GM12892 (cell line): ENCODE measurements around the gene PDCD5.
"Not testable (repeated sequence)": the region's sequence is repeated elsewhere in the genome, so short reads cannot be mapped to it uniquely, and the experiment has no call there.

Source experiments
- DNase-seq: peaks from one replicate; pipeline ENCODE4 v3.0.0; 2011; ENCODE audit not compliant: insufficient read length
- FAIRE-seq: peaks from 2 replicates; lab custom pipeline; 2011; peaks lifted over from hg19 to GRCh38; lab: Jason Lieb, UNC
- POLR2A ChIP-seq: IDR thresholded peaks from 2 replicates; pipeline ENCODE4 v1.6.1; 2011; ENCODE audit warnings: low read depth, low read length, control low read depth
- POLR2AphosphoS5 ChIP-seq: IDR thresholded peaks from 2 replicates; pipeline ENCODE4 v1.6.1; 2011; ENCODE audit warnings: low read depth, low read length, control low read depth
- TAF1 ChIP-seq: IDR thresholded peaks from 2 replicates; pipeline ENCODE4 v1.6.1; 2011; ENCODE audit warnings: low read depth, mild to moderate bottlenecking, control low read depth, low read length, borderline replicate concordance

The PDCD5 gene

DNA sequence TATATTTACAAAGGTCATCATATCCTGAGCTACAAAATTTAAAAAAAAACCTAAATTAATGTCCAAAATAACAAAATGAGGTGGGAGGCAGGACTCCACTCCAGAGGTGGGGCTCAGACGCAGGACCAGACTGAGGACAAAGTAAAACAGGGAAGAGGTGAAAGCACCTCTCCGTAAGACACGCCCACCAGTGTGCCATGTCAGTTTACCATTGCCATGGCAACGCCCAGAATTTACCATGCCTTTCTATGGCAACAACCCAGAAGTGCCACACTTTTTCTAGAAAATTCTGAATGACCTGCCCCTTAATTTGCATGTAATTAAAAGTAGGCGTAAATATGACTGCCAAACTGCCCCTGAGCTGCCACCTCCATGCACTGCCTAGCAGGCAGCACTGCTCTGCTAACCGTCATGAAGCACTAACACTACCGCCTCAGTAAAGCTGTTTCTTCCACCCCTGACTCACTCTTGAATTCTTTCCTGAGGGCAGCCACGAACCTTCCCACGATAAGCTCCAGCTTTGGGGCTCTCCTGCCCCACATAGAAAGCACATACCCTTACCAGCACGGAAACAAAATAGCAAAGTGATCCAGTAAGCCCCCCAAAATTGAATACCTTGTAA, 22.3 kb upstream of the PDCD5 start:
- TF ChIP-seq POLR2AphosphoS5: no peak
- no peak for TF ChIP-seq TAF1
- no peak for TF ChIP-seq POLR2A
- FAIRE-seq (no peak), DNase-seq (no peak)

DNA sequence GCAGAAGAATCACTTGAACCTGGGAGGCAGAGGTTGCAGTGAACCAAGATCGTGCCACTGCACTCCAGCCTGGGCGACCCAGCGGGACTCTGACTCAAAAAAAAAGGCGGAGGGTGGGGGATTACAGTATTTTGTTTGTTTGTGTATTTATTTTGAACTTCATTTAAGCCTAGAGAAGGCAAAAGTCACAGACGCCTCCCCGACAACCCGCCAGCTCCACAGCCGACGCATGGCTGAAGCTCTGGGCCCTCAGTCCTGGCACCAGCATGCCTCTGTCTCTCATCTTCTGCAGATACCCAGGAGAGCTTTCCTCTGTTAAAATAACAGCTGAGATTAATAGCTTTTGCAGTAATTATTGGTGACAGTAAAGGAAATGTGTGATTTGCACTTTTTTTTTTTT, 17.2 kb upstream of the PDCD5 start:
- DNase-seq (no peak), FAIRE-seq (no peak)
- no peak for TF ChIP-seq TAF1
- TF ChIP-seq POLR2A: no peak
- no peak for TF ChIP-seq POLR2AphosphoS5

DNA sequence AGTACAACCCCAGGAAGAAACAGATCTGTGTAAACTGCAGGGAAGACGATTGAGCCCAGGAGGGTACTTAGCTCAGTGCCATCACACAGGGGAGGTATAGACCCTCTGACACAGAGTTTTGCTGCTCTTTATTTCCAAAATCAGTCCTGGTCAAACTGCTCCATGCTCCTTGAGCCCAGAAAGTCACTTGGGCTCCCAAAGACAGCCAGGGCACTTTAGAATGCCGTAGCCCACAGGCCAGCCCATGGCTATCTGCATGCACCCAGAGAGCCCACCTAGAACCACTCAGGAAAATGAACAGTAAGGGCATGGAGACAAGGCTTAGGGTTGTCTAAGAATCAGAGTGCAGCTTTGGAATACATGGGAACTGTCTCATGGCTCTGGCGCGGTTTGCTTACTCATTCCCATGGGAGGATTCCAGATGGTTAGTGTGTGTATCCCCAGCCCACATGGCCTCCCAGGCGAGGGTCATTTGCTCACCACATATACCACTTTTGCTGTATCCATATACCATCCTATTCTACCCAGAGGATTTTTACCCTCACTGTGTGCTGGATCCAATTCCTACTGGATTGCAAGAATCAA, 14.7 kb upstream of the PDCD5 start:
- no peak for FAIRE-seq
- DNase-seq: no peak
- TF ChIP-seq TAF1 (no peak), POLR2A (no peak), POLR2AphosphoS5 (no peak)

DNA sequence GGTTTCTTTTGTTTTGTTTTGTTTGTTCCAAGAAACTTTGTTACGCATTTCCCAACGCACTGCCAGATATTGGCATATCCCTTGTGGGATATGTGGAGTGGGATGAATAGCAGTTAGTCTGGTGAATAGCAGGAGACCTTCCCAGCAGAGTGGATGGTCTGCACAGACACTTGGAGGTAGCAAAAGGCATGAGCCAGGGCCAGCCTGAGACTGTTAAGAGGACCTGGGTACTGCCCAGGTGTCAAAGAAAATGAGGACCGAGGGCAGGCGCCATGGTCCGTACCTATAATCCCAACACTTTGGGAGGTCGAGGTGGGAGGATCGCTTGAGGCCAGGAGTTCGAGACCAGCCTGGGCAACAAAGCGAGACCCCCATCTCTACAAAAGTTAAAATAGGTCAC, 13.5 kb upstream of the PDCD5 start:
- FAIRE-seq: no peak
- no peak for DNase-seq

DNA sequence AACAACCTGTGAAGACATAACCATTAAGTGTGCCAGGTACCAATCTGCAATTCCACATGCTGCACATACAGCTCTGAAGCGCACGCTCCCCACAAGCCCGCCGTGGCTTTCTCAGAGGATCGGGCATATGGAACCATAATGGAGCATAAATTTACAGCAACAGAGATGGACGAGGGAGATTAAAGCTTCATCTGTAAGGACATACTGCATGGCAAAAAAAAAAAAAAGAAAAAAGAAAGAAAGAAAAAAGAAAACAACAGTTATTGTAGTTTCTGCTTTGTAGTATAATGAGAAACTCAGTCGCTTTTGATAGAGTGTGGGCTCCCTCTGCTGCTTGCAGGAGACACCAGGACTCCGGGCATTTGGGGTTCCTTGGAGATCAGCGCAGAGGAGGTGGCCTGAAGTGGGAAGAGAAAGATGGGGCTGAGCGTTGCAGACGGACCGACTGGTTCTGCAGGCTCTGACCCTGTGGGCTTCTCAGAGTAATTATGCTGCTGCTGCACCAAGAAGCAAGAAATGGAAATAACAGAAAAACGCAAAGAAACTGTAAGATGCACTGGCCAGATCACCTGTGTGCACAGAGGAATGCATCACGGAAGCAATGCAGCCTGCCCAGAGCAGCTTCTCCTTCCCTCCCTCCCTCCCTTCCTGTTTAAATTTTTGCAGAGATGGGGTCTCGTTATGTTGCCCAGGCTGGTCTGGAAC, 10.8 kb upstream of the PDCD5 start:
- peak; percentile 23 for DNase-seq
- FAIRE-seq: no peak
- no peak for TF ChIP-seq POLR2AphosphoS5
- TF ChIP-seq TAF1: no peak
- TF ChIP-seq POLR2A: no peak

More for the DNA sequence above, 13.5 kb upstream of the PDCD5 start:
- TF ChIP-seq TAF1: no peak
- no peak for TF ChIP-seq POLR2AphosphoS5
- TF ChIP-seq POLR2A: no peak

DNA sequence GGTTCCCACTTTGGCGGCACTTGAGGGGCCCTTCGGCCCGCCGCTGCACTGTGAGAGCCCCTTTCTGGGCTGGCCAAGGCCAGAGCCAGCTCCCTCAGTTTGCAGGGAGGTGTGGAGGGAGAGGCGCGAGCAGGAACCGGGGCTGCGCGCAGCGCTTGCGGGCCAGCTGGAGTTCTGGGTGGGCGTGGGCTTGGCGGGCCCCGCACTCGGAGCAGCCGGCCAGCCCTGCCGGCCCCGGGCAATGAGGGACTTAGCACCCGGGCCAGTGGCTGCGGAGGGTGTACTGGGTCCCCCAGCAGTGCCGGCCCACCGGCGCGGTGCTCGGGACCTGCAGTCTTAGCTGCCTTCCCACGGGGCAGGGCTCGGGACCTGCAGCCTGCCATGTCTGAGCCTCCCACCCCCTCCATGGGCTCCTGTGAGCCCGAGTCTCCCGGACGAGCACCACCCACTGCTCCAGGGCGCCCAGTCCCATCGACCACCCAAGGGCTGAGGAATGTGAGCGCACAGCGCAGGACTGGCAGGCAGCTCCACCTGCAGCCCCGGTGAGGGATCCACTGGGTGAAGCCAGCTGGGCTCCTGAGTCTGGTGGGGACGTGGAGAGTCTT, 9.4 kb upstream of the PDCD5 start:
- FAIRE-seq: not testable (repeated sequence)

DNA sequence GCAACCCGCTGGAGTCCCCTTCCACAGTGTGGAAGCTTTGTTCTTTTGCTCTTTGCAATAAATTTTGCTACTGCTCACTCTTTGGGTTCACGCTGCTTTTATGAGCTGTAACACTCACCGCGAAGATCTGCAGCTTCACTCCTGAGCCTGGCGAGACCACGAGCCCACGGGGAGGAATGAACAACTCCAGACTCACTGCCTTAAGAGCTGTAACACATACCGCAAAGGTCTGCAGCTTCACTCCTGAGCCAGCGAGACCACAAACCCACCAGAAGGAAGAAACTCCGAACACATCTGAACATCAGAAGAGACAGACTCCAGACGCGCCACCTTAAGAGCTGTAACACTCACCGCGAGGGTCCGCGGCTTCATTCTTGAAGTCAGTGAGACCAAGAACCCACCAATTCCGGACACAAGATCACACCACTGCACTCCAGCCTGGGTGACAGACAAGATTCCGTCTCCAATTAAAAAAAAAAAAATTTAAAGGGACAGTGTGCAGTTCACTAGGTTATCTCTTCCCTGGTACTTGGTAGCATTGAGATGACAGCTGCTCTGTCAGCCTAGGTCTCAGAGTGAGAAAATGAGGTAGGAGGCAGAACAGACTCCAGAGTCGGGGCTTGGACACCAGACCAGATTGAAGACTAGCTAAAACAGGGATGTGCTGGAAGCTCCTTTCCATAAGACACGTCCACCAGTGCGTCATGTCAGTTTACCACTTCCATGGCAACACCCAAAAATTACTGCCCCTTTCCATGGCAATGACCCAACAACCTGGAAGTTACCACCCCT, 8.1 kb upstream of the PDCD5 start:
- not testable (repeated sequence) for DNase-seq, FAIRE-seq

More for the DNA sequence above, 9.4 kb upstream of the PDCD5 start:
- DNase-seq: not testable (repeated sequence)

DNA sequence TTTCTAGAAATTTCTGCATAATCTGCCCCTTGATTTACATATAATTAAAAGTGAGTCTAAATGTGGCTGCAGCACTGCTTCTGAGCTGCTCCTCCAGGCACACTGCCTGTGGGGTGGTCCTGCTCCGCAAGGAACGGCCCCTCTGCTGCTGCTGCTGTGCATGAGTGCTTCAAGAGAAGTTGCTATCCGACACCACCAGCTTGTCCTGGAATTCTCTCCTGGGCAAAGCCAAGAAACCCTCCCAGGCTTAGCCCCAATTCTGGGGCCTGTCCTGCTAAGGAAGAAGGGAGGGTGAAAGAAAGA, 7.5 kb upstream of the PDCD5 start:
- no peak for DNase-seq
- TF ChIP-seq TAF1 (no peak), POLR2AphosphoS5 (no peak), POLR2A (no peak)
- no peak for FAIRE-seq

DNA sequence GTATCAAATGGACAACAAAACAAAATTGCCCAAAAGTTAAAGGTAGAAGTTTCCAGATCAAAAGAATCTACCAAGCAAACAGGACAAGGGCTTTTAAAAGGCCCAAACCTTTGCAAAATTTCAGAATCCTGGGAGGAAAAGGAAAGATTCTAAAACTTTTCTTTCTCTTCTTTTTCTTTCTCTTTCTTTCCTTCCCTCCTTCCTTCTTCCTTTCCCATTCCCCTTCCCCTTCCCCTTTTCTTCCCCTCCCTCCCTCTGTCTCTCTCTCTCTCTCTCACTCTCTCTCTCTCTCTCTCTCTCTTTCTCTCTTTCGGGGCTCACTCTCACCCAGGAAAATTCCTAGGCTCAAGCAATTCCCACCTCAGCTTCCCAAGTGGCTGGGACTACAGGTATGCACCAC, 4.2 kb upstream of the PDCD5 start:
- TF ChIP-seq POLR2A: no peak
- TF ChIP-seq POLR2AphosphoS5: no peak
- no peak for TF ChIP-seq TAF1
- FAIRE-seq (no peak), DNase-seq (no peak)

DNA sequence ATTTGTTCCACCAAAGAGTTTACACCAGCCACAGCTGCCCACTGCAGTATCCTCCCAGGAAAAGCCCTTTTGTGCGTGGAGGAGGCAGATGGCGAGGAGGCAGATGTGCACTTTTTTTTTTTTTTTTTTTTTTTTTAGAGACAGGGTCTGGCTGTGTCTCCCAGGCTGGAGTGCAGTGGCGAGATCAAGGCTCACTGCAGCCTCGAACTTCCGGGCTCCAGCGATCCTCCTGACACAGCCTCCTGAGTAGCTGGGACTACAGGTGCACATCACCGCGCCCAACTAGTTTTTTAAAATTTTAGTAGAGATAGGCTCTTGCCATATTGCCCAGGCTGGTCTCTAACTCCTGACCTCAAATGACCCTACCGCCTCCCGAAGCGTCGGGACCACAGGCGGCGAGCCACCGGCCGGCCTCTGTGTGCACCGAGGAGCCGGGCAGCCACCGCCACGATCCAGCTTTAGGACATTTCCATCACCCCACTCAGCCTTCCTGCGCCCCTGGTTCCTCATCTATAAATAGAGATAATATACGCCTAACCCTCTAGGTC, 563 bp upstream of the PDCD5 start:
- DNase-seq (no peak), FAIRE-seq (no peak)
- TF ChIP-seq POLR2AphosphoS5: no peak
- TF ChIP-seq TAF1: no peak
- no peak for TF ChIP-seq POLR2A

DNA sequence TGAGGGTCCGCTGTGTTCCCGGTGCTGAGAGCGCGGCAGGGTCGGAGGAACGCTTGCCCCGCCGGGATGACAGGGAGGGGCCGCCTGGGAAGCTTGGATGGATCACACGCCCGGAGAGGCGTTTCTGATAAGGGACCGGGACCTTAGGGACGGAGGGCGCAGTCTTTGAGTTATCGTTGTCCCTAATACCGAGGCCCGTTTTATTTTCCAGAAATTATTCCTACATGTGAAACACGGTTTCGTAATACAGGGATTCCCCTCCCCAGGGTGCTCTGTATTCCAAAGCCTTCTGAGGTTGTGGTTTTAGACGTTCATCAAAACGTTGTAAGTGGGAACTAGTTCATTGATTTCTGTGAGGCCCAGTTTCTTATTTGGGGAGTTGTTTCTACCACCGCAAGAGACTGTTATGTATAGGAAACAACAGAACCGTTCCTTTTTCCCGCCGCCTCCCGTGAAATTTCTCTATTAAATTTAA, 752 bp downstream of the PDCD5 start:
- FAIRE-seq: no peak

DNA sequence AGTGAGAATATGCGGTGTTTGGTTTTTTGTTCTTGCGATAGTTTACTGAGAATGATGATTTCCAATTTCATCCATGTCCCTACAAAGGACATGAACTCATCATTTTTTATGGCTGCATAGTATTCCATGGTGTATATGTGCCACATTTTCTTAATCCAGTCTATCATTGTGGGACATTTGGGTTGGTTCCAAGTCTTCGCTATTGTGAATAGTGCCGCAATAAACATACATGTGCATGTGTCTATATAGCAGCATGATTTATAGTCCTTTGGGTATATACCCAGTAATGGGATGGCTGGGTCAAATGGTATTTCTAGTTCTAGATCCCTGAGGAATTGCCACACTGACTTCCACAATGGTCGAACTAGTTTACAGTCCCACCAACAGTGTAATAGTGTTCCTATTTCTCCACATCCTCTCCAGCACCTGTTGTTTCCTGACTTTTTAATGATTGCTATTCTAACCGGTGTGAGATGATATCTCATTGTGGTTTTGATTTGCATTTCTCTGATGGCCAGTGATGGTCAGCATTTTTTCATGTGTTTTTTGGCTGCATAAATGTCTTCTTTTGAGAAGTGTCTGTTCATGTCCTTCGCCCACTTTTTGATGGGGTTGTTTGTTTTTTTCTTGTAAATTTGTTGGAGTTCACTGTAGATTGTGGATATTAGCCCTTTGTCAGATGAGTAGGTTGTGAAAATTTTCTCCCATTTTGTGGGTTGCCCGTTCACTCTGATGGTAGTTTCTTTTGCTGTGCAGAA, 6.9 kb downstream of the PDCD5 start:
- not testable (repeated sequence) for FAIRE-seq

More for the DNA sequence above, 752 bp downstream of the PDCD5 start:
- DNase-seq: no peak
- no peak for TF ChIP-seq POLR2AphosphoS5
- TF ChIP-seq TAF1: no peak

DNA sequence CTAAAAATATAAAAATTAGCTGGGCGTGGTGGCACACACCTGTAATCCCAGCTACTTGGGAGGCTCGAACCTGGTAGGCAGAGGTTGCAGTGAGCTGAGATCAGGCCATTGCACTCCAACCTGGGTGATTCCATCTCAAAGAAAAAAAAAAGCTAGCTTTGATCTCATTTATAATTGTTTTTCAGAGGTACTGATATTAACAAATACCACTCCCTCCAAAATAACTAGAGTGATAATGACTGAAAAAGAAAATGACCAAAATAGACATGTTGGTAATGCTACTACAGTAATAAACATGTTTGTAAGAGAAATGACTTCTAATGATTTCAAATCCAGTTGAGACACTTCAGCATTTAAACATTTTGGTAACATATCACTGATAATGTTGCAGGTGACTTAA, 13.0 kb downstream of the PDCD5 start:
- DNase-seq (no peak), FAIRE-seq (no peak)
- no peak for TF ChIP-seq POLR2AphosphoS5
- no peak for TF ChIP-seq POLR2A
- no peak for TF ChIP-seq TAF1

More for the DNA sequence above, 6.9 kb downstream of the PDCD5 start:
- not testable (repeated sequence) for DNase-seq
